SK-N-SH (cell line): Measurements from ENCODE around the gene CELF5.
A peak's percentile ranks its signal among the peaks of the same experiment; 100 is the strongest.

Experiments used
- EP300 ChIP-seq, 2 experiments: IDR thresholded peaks; 2 replicates each; pipeline versions ENCODE4 v1.4.0 to v1.6.1; 2012; ENCODE audit warnings: borderline replicate concordance in 1 of 2, low read depth in 1 of 2, low read length in 1 of 2
- GABPA ChIP-seq: IDR thresholded peaks from 2 replicates; pipeline ENCODE4 v1.4.0; 2012; ENCODE audit warnings: low read depth, mild to moderate bottlenecking
- MXI1 ChIP-seq: IDR thresholded peaks from 2 replicates; pipeline ENCODE4 v1.6.1; 2012; ENCODE audit warnings: mild to moderate bottlenecking, low read depth, low read length, improper control_type of control experiment
- NRF1 ChIP-seq: IDR thresholded peaks from 2 replicates; pipeline ENCODE4 v1.6.1; 2012; ENCODE audit warnings: low read depth, mild to moderate bottlenecking, low read length
- RCOR1 ChIP-seq: fragments of 150-350 bp; IDR thresholded peaks from 2 replicates; pipeline ENCODE4 v1.6.1; 2017; ENCODE audit warnings: antibody characterized with exemption, low read length
- RFX5 ChIP-seq: IDR thresholded peaks from 2 replicates; pipeline ENCODE4 v1.6.1; 2012; ENCODE audit warnings: mild to moderate bottlenecking, improper control_type of control experiment, low read length
- RXRA ChIP-seq: IDR thresholded peaks from 2 replicates; pipeline ENCODE4 v1.4.0; 2012; ENCODE audit warnings: low read depth, mild to moderate bottlenecking, borderline replicate concordance
- SIN3A ChIP-seq: IDR thresholded peaks from 2 replicates; pipeline ENCODE4 v1.6.1; 2012; ENCODE audit warnings: low read depth, mild to moderate bottlenecking, low read length, moderate library complexity, borderline replicate concordance
- YY1 ChIP-seq: IDR thresholded peaks from 2 replicates; pipeline ENCODE4 v1.4.0; 2012; ENCODE audit warnings: low read depth, mild to moderate bottlenecking
- TF ChIP-seq, protein P1 (sequence below): fragments of 200-600 bp; sonication (generic); IDR thresholded peaks from 2 replicates; pipeline ENCODE4 v1.6.1; 2017; ENCODE audit warnings: antibody characterized with exemption, mild to moderate bottlenecking, moderate library complexity
- TF ChIP-seq, protein P2 (sequence below): IDR thresholded peaks from 2 replicates; pipeline ENCODE4 v1.4.0; 2012; ENCODE audit warnings: low read depth
- TF ChIP-seq, protein P3 (sequence below): IDR thresholded peaks from 2 replicates; pipeline ENCODE4 v1.4.0; 2012; ENCODE audit warnings: low read depth, borderline replicate concordance

DNA sequence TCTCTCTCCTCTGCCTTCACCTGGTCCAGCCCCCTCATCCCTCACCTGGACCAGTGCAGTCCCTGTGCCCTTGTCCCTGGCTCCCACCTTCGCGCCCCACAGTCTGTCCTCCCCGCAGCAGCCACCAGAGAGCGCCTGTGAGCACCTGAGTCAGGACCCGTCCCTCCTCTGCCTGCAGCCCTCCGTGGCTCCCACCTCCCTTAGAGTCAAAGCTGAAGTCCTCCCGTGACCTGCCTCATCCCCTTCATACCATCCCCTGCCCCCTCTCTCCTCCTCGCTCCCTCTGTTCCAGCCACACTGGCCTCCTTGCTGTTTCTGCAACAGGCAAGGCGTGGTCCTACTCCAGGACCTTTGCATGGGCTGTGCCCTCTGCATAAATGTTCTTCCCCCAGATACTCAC is 10.3 kb downstream of the CELF5 start:
- TF ChIP-seq, protein P1, sequence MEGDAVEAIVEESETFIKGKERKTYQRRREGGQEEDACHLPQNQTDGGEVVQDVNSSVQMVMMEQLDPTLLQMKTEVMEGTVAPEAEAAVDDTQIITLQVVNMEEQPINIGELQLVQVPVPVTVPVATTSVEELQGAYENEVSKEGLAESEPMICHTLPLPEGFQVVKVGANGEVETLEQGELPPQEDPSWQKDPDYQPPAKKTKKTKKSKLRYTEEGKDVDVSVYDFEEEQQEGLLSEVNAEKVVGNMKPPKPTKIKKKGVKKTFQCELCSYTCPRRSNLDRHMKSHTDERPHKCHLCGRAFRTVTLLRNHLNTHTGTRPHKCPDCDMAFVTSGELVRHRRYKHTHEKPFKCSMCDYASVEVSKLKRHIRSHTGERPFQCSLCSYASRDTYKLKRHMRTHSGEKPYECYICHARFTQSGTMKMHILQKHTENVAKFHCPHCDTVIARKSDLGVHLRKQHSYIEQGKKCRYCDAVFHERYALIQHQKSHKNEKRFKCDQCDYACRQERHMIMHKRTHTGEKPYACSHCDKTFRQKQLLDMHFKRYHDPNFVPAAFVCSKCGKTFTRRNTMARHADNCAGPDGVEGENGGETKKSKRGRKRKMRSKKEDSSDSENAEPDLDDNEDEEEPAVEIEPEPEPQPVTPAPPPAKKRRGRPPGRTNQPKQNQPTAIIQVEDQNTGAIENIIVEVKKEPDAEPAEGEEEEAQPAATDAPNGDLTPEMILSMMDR, result peak; percentile 41
- TF ChIP-seq RCOR1 (no peak), YY1 (no peak), GABPA (no peak), RXRA (no peak), SIN3A (no peak), MXI1 (no peak), NRF1 (no peak), EP300 (IDR thresholded peaks at IDR 0.05; ENCODE audit: borderline replicate concordance in 1 of 2, low read depth in 1 of 2, low read length in 1 of 2) (no peak), RFX5 (no peak)
- TF ChIP-seq, protein P2, sequence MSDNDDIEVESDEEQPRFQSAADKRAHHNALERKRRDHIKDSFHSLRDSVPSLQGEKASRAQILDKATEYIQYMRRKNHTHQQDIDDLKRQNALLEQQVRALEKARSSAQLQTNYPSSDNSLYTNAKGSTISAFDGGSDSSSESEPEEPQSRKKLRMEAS, result no peak
- TF ChIP-seq, protein P3, sequence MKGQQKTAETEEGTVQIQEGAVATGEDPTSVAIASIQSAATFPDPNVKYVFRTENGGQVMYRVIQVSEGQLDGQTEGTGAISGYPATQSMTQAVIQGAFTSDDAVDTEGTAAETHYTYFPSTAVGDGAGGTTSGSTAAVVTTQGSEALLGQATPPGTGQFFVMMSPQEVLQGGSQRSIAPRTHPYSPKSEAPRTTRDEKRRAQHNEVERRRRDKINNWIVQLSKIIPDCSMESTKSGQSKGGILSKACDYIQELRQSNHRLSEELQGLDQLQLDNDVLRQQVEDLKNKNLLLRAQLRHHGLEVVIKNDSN, result no peak
